WTC11 (cell line): ENCODE data around the gene GRAMD2A.

ENCODE experiments used
- CTCF ChIP-seq: fragments of 200-600 bp; IDR thresholded peaks from 2 replicates; pipeline ENCODE4 v1.8.0; 2022; ENCODE audit warnings: antibody characterized with exemption
- ESRRA ChIP-seq: sonication (generic); formaldehyde crosslinking; IDR thresholded peaks from 2 replicates; pipeline ENCODE4 v1.8.1; 2022; ENCODE audit warnings: mild to moderate bottlenecking, missing genetic modification reagents, borderline replicate concordance
- GRHL2 ChIP-seq: fragments of 250-450 bp; sonication (Bioruptor Pico); IDR thresholded peaks from 2 replicates; pipeline ENCODE4 v1.8.0; 2022; ENCODE audit warnings: mild to moderate bottlenecking, moderate library complexity; ENCODE audit not compliant: insufficient replicate concordance, severe bottlenecking
- IRF2 ChIP-seq: sonication (generic); formaldehyde crosslinking; IDR thresholded peaks from 2 replicates; pipeline ENCODE4 v1.8.0; 2022; ENCODE audit warnings: low read depth, missing genetic modification reagents, borderline replicate concordance
- MXD4 ChIP-seq: fragments of 250-450 bp; sonication (Bioruptor Pico); IDR thresholded peaks from 2 replicates; pipeline ENCODE4 v1.8.0; 2021; ENCODE audit warnings: mild to moderate bottlenecking, moderate library complexity, borderline replicate concordance
- MYBL2 ChIP-seq: sonication (generic); formaldehyde crosslinking; IDR thresholded peaks from 2 replicates; pipeline ENCODE4 v1.8.1; 2023; ENCODE audit warnings: mild to moderate bottlenecking, moderate library complexity, missing genetic modification reagents
- TCF7 ChIP-seq: sonication (generic); formaldehyde crosslinking; IDR thresholded peaks from 2 replicates; pipeline ENCODE4 v1.8.0; 2022; ENCODE audit warnings: mild to moderate bottlenecking, low read depth, missing genetic modification reagents, moderate library complexity
- USF1 ChIP-seq: sonication (generic); formaldehyde crosslinking; IDR thresholded peaks from 2 replicates; pipeline ENCODE4 v1.8.0; 2022; ENCODE audit warnings: mild to moderate bottlenecking, missing genetic modification reagents
- USF2 ChIP-seq: sonication (generic); formaldehyde crosslinking; IDR thresholded peaks from 2 replicates; pipeline ENCODE4 v1.8.1; 2023; ENCODE audit warnings: mild to moderate bottlenecking, missing genetic modification reagents, moderate library complexity
- ZBTB21 ChIP-seq: sonication (generic); formaldehyde crosslinking; IDR thresholded peaks from 2 replicates; pipeline ENCODE4 v1.8.1; 2023; ENCODE audit warnings: mild to moderate bottlenecking, missing genetic modification reagents, borderline replicate concordance
- ZNF138 ChIP-seq: sonication (generic); formaldehyde crosslinking; conservative IDR thresholded peaks from 2 replicates; pipeline ENCODE4 v1.8.1; 2022; ENCODE audit warnings: mild to moderate bottlenecking, moderate library complexity, missing genetic modification reagents
- ZNF263 ChIP-seq: sonication (generic); formaldehyde crosslinking; IDR thresholded peaks from 2 replicates; pipeline ENCODE4 v1.8.1; 2022; ENCODE audit warnings: low read depth, mild to moderate bottlenecking, moderate library complexity, missing genetic modification reagents
- TF ChIP-seq, protein P1 (sequence below): sonication (generic); formaldehyde crosslinking; IDR thresholded peaks from 2 replicates; pipeline ENCODE4 v1.8.1; 2023; ENCODE audit warnings: mild to moderate bottlenecking, missing genetic modification reagents

- TF ChIP-seq CTCF, result no peak
- TF ChIP-seq, protein P1, sequence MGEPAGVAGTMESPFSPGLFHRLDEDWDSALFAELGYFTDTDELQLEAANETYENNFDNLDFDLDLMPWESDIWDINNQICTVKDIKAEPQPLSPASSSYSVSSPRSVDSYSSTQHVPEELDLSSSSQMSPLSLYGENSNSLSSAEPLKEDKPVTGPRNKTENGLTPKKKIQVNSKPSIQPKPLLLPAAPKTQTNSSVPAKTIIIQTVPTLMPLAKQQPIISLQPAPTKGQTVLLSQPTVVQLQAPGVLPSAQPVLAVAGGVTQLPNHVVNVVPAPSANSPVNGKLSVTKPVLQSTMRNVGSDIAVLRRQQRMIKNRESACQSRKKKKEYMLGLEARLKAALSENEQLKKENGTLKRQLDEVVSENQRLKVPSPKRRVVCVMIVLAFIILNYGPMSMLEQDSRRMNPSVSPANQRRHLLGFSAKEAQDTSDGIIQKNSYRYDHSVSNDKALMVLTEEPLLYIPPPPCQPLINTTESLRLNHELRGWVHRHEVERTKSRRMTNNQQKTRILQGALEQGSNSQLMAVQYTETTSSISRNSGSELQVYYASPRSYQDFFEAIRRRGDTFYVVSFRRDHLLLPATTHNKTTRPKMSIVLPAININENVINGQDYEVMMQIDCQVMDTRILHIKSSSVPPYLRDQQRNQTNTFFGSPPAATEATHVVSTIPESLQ (CRISPR knock-in tag), result no peak
- 0 out of 2 replicates have a peak, but pooled peaks have one; percentile 19 for TF ChIP-seq MYBL2
- TF ChIP-seq ESRRA (CRISPR knock-in tag), result no peak
- TF ChIP-seq ZBTB21, result no peak
- TF ChIP-seq IRF2 (CRISPR knock-in tag), result no peak
- TF ChIP-seq GRHL2 (CRISPR knock-in tag), result no peak
- TF ChIP-seq ZNF138 (CRISPR knock-in tag), result no peak
- TF ChIP-seq USF1 (CRISPR knock-in tag), result no peak
- TF ChIP-seq ZNF263 (CRISPR knock-in tag), result no peak
- no peak for TF ChIP-seq TCF7 (CRISPR knock-in tag)
- no peak for TF ChIP-seq MXD4 (CRISPR knock-in tag)
- peak; percentile 46; the same call in 1 of the 2 replicates for TF ChIP-seq USF2 (CRISPR knock-in tag)
These were observed 13.3 kb downstream of the GRAMD2A start for GRCh38 chr15:72184165-72184811.
